Activated naive CD8-positive, alpha-beta T cell treated with anti-CD3 and anti-CD28 coated beads, Interleukin-2, amount 50 U/mL, for 24 hours (primary cell): ENCODE data around the gene AHDC1.
"Not testable (repeated sequence)": the region's sequence is repeated elsewhere in the genome, so short reads cannot be mapped to it uniquely, and the experiment has no call there.

Experiments used
- ATAC-seq: fragments of 150-1000 bp; cut with Tn5 transposase; one replicate; pipeline ENCODE4 v1.10.0; 2021
- DNase-seq: peaks from one replicate; pipeline ENCODE4 v3.0.0; 2021
- H3K27ac Mint-ChIP-seq: one replicate; pipeline ENCODE4 v1.8.0; 2021; ENCODE audit warnings: mild to moderate bottlenecking, mixed read lengths
- H3K27me3 Mint-ChIP-seq: one replicate; pipeline ENCODE4 v1.8.0; 2021; ENCODE audit warnings: mixed read lengths
- H3K36me3 Mint-ChIP-seq: one replicate; pipeline ENCODE4 v1.8.0; 2021; ENCODE audit warnings: low read depth, mixed read lengths
- H3K4me1 Mint-ChIP-seq: one replicate; pipeline ENCODE4 v1.8.0; 2021; ENCODE audit warnings: mixed read lengths
- H3K4me3 Mint-ChIP-seq: one replicate; pipeline ENCODE4 v1.8.0; 2021; ENCODE audit warnings: mild to moderate bottlenecking, moderate library complexity, mixed read lengths
- H3K9me3 Mint-ChIP-seq: one replicate; pipeline ENCODE4 v1.8.0; 2021; ENCODE audit warnings: mixed read lengths

The AHDC1 gene

GRCh38 chr1:27603681-27604578, at the start of gene AHDC1:
AHDC1 (minus strand) TSS chr1:27604144; CDS start chr1:27552115, 52,029 bp downstream.
- Mint-ChIP-seq H3K36me3 (no peaks in the 10 kb centered on the region), H3K4me1 (peaks cover 24% of the 10 kb centered on the region), H3K27ac (peak within 1 kb of the TSS; percentile 89), H3K27me3 (peaks cover 2% of the 10 kb centered on the region), H3K4me3 (peak within 1 kb of the TSS; percentile 90), H3K9me3 (no peaks in the 10 kb centered on the region)
- ATAC-seq (peak; percentile 74), DNase-seq (peak; percentile 92)

GRCh38 chr1:27652111-27652864, 48.3 kb upstream of the AHDC1 start:
- DNase-seq = no peak
- Mint-ChIP-seq H3K4me3 (no peak overlapping the region), H3K36me3 (no peaks in the 10 kb centered on the region)

GRCh38 chr1:27650539-27651175, 46.7 kb upstream of the AHDC1 start:
- Mint-ChIP-seq H3K27ac (peak overlapping the region; percentile 69), H3K4me1 (peaks cover 24% of the 10 kb centered on the region), H3K36me3 (no peaks in the 10 kb centered on the region), H3K9me3 (no peaks in the 10 kb centered on the region), H3K4me3 (no peak overlapping the region), H3K27me3 (no peaks in the 10 kb centered on the region)
- ATAC-seq (peak; percentile 66), DNase-seq (no peak)

More at GRCh38 chr1:27652111-27652864, 48.3 kb upstream of the AHDC1 start:
- Mint-ChIP-seq H3K27me3 (no peaks in the 10 kb centered on the region), H3K27ac (no peak overlapping the region), H3K4me1 (peaks cover 28% of the 10 kb centered on the region), H3K9me3 (no peaks in the 10 kb centered on the region)
- ATAC-seq = no peak

GRCh38 chr1:27650171-27650538, 46.2 kb upstream of the AHDC1 start:
- no peaks in the 10 kb centered on the region for H3K27me3 Mint-ChIP-seq
- DNase-seq (no peak), ATAC-seq (peak; percentile 45)
- peaks cover 20% of the 10 kb centered on the region for H3K4me1 Mint-ChIP-seq
- no peaks in the 10 kb centered on the region for H3K36me3 Mint-ChIP-seq
- no peak overlapping the region for H3K4me3 Mint-ChIP-seq
- H3K27ac Mint-ChIP-seq = peak overlapping the region; percentile 69
- no peaks in the 10 kb centered on the region for H3K9me3 Mint-ChIP-seq

- Mint-ChIP-seq H3K27me3 (no peaks in the 10 kb centered on the region), H3K27ac (no peak overlapping the region), H3K36me3 (no peaks in the 10 kb centered on the region), H3K9me3 (no peaks in the 10 kb centered on the region), H3K4me1 (peaks cover 20% of the 10 kb centered on the region), H3K4me3 (no peak overlapping the region)
- ATAC-seq (no peak), DNase-seq (no peak)
Observed at GRCh38 chr1:27649306-27649635, 45.3 kb upstream of the AHDC1 start.

- ATAC-seq (no peak), DNase-seq (no peak)
- H3K4me1 Mint-ChIP-seq = peaks cover 26% of the 10 kb centered on the region
- H3K4me3 Mint-ChIP-seq = no peak overlapping the region
- no peaks in the 10 kb centered on the region for H3K9me3 Mint-ChIP-seq
- H3K27ac Mint-ChIP-seq = no peak overlapping the region
- H3K27me3 Mint-ChIP-seq = no peaks in the 10 kb centered on the region
- no peaks in the 10 kb centered on the region for H3K36me3 Mint-ChIP-seq
Observed at GRCh38 chr1:27648602-27649305, 44.8 kb upstream of the AHDC1 start.

- Mint-ChIP-seq H3K4me3 (no peak overlapping the region), H3K36me3 (no peaks in the 10 kb centered on the region), H3K4me1 (peaks cover 30% of the 10 kb centered on the region), H3K9me3 (no peaks in the 10 kb centered on the region), H3K27me3 (no peaks in the 10 kb centered on the region), H3K27ac (no peak overlapping the region)
- DNase-seq = no peak
- no peak for ATAC-seq
Observed at GRCh38 chr1:27647328-27647727, 43.4 kb upstream of the AHDC1 start.

GRCh38 chr1:27646676-27647075, 42.7 kb upstream of the AHDC1 start:
- Mint-ChIP-seq H3K27ac (no peak overlapping the region), H3K4me3 (no peak overlapping the region), H3K27me3 (no peaks in the 10 kb centered on the region), H3K4me1 (peaks cover 30% of the 10 kb centered on the region), H3K9me3 (no peaks in the 10 kb centered on the region), H3K36me3 (no peaks in the 10 kb centered on the region)
- DNase-seq (no peak), ATAC-seq (no peak)

GRCh38 chr1:27645071-27645415, 41.1 kb upstream of the AHDC1 start:
- Mint-ChIP-seq H3K4me3 (no peak overlapping the region), H3K27me3 (no peaks in the 10 kb centered on the region), H3K9me3 (no peaks in the 10 kb centered on the region), H3K4me1 (peaks cover 18% of the 10 kb centered on the region), H3K36me3 (no peaks in the 10 kb centered on the region), H3K27ac (no peak overlapping the region)
- no peak for ATAC-seq
- no peak for DNase-seq

GRCh38 chr1:27644369-27645070, 40.6 kb upstream of the AHDC1 start:
- no peak for ATAC-seq
- no peak overlapping the region for H3K27ac Mint-ChIP-seq
- peaks cover 14% of the 10 kb centered on the region for H3K4me1 Mint-ChIP-seq

GRCh38 chr1:27643600-27644368, 39.8 kb upstream of the AHDC1 start:
- H3K36me3 Mint-ChIP-seq = no peaks in the 10 kb centered on the region
- H3K27ac Mint-ChIP-seq = peak overlapping the region; percentile 18
- H3K4me1 Mint-ChIP-seq = peaks cover 15% of the 10 kb centered on the region
- H3K4me3 Mint-ChIP-seq = no peak overlapping the region
- peak; percentile 95 for ATAC-seq
- no peaks in the 10 kb centered on the region for H3K9me3 Mint-ChIP-seq
- peak; percentile 75 for DNase-seq
- no peaks in the 10 kb centered on the region for H3K27me3 Mint-ChIP-seq

More at GRCh38 chr1:27644369-27645070, 40.6 kb upstream of the AHDC1 start:
- no peaks in the 10 kb centered on the region for H3K36me3 Mint-ChIP-seq
- H3K4me3 Mint-ChIP-seq = no peak overlapping the region
- DNase-seq = no peak
- H3K27me3 Mint-ChIP-seq = no peaks in the 10 kb centered on the region
- no peaks in the 10 kb centered on the region for H3K9me3 Mint-ChIP-seq

- not testable (repeated sequence) for H3K27me3 Mint-ChIP-seq, H3K4me3 Mint-ChIP-seq, H3K36me3 Mint-ChIP-seq, H3K27ac Mint-ChIP-seq, DNase-seq, H3K9me3 Mint-ChIP-seq, ATAC-seq
- H3K4me1 Mint-ChIP-seq = peaks cover 43% of the 10 kb centered on the region
Observed at GRCh38 chr1:27640514-27640913, 36.6 kb upstream of the AHDC1 start.

- DNase-seq (no peak), ATAC-seq (no peak)
- Mint-ChIP-seq H3K4me1 (peaks cover 46% of the 10 kb centered on the region), H3K36me3 (no peaks in the 10 kb centered on the region), H3K4me3 (no peak overlapping the region), H3K27ac (no peak overlapping the region), H3K27me3 (no peaks in the 10 kb centered on the region), H3K9me3 (no peaks in the 10 kb centered on the region)
Observed at GRCh38 chr1:27638805-27639204, 34.9 kb upstream of the AHDC1 start.
